Skeletal muscle tissue (tissue), 4 donors: ENCODE measurements around the gene ADAM12. TPM values are rescaled to one million over a fixed set of nuclear protein-coding genes. Genes with fewer than 3 reads are reported as not detected.

ENCODE experiments used
- H3K27ac ChIP-seq: one replicate; pipeline ENCODE4 v1.7.0; 2013; ENCODE audit warnings: mild to moderate bottlenecking, low read depth, low read length, inconsistent platforms
- H3K27me3 ChIP-seq, 3 donors: one replicate each; pipeline ENCODE4 v1.7.0; 2013; ENCODE audit warnings: low read length in 3 of 3; ENCODE audit not compliant: control insufficient read depth in 3 of 3, insufficient read depth in 3 of 3
- H3K36me3 ChIP-seq, 3 donors: one replicate each; pipeline ENCODE4 v1.7.0; 2013; ENCODE audit warnings: low read length in 3 of 3; ENCODE audit not compliant: control insufficient read depth in 3 of 3, insufficient read depth in 3 of 3
- H3K4me1 ChIP-seq, 3 donors: one replicate each; pipeline ENCODE4 v1.7.0; 2013; ENCODE audit warnings: low read length in 3 of 3, mild to moderate bottlenecking in 3 of 3; ENCODE audit not compliant: control insufficient read depth in 3 of 3, insufficient read depth in 3 of 3
- H3K4me3 ChIP-seq, 3 donors: one replicate each; pipeline ENCODE4 v1.7.0; 2013; ENCODE audit warnings: low read length in 3 of 3
- H3K9ac ChIP-seq, 3 donors: one replicate each; pipeline ENCODE4 v1.7.0; 2013; ENCODE audit warnings: low read length in 3 of 3, mild to moderate bottlenecking in 3 of 3, moderate library complexity in 2 of 3, low read depth in 1 of 3
- H3K9me3 ChIP-seq, 3 donors: one replicate each; pipeline ENCODE4 v1.7.0; 2013; ENCODE audit warnings: low read length in 3 of 3; ENCODE audit not compliant: control insufficient read depth in 3 of 3
- total RNA-seq: library from RNA; depleted of rRNA; stranded (reverse); fragments of >200 nt; gene quantifications from one replicate; pipeline ENCODE4 v1.2.3, GENCODE V29; 2014
- donor health status: Osteomylitis.

The ADAM12 gene
- total RNA-seq, 1 donor from 2014 or later, result 13.0 TPM

DNA sequence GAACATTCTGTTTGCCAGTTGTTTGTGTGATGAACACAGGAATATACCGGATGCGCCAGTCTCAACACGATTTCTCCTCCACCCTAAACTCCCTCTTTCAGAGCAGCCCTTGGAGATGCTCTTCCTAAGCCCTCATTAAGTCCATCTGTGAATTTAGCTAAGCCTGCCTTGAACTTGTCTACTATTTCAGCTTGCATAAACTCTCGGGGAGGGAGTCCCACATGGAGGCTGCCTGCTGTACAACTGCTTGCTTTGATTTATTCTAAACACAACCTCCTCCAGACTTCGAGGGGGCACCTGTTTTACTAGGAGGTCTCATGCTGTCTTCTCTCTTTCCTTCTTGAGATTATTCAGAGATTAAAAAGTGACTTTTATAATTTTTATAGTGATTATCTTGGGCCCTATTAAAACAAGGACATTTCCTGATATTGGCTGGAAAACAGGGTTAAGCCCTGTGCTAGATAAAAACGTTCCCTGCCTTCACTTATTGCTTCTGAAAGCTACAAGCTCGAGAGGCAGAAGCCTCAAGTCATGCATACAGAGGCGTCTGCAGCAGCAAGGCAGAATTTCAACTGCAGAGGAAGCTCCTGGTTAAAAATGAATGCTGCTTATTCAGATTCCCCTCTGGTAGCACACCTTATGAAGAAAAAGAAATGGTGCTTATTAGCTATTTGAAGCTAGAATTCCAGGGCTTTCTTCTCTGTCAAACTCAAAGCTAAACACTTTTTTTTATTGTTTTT, 317.6 kb downstream of the ADAM12 start:
- Histone ChIP-seq H3K27me3 (no peaks in the 10 kb centered on the region), H3K4me1 (no peaks in the 10 kb centered on the region), H3K9ac (no peak overlapping the region), H3K36me3 (no peaks in the 10 kb centered on the region), H3K4me3 (no peak overlapping the region), H3K27ac (no peak overlapping the region), H3K9me3 (peaks cover 0 to 2% (median 0%) of the 10 kb centered on the region in 3 donors)

- Histone ChIP-seq H3K36me3 (no peaks in the 10 kb centered on the region), H3K9ac (no peak overlapping the region), H3K4me3 (no peak overlapping the region), H3K9me3 (no peaks in the 10 kb centered on the region), H3K27me3 (peaks cover 0 to 6% (median 0%) of the 10 kb centered on the region in 3 donors), H3K4me1 (peaks cover 0 to 4% (median 0%) of the 10 kb centered on the region in 3 donors), H3K27ac (no peak overlapping the region)
Measured at GRCh38 chr10:126068322-126068721, 320.0 kb downstream of the ADAM12 start.

GRCh38 chr10:126066456-126066855, 321.8 kb downstream of the ADAM12 start:
- no peaks in the 10 kb centered on the region for H3K9me3 ChIP-seq
- H3K4me1 ChIP-seq, result peaks cover 6 to 11% (median 8%) of the 10 kb centered on the region in 3 donors
- peaks cover 0 to 6% (median 0%) of the 10 kb centered on the region in 3 donors for H3K27me3 ChIP-seq
- no peak overlapping the region for H3K9ac ChIP-seq
- no peak overlapping the region for H3K4me3 ChIP-seq
- H3K36me3 ChIP-seq, result no peaks in the 10 kb centered on the region
- no peak overlapping the region for H3K27ac ChIP-seq

DNA sequence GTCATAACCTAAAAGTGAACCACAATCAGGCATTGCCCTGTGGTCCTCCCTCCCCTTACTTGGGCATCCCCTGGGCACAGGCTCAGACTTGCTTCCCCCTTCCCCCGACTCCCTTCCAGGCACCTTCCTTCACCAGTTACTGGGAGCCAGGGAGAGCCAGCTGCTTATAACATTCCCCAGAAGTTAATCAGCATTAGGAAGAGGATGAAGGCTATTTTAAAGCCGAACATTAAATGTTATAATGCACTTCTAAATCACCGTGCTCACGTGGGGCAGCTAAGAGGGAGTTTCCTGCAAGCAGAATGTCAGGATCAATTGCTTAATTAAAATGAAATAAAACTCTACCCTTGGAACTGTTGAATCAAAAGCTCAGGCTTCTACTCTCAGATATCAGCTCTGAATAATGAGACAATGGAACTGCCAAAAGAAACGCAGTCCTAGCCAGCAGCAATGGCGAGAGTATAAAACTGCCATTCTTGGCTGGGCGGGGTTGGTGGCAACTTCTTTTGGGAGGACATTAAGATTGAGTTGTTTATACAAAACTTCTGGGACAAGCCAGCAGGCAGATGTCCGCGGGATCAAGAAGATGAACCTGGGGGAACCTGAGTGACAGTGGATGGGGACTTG, 322.4 kb downstream of the ADAM12 start:
- H3K9ac ChIP-seq, result no peak overlapping the region
- no peaks in the 10 kb centered on the region for H3K9me3 ChIP-seq
- H3K4me1 ChIP-seq, result peaks cover 6 to 11% (median 8%) of the 10 kb centered on the region in 3 donors
- H3K27ac ChIP-seq, result no peak overlapping the region
- peaks cover 0 to 6% (median 0%) of the 10 kb centered on the region in 3 donors for H3K27me3 ChIP-seq
- H3K36me3 ChIP-seq, result no peaks in the 10 kb centered on the region
- H3K4me3 ChIP-seq, result no peak overlapping the region

DNA sequence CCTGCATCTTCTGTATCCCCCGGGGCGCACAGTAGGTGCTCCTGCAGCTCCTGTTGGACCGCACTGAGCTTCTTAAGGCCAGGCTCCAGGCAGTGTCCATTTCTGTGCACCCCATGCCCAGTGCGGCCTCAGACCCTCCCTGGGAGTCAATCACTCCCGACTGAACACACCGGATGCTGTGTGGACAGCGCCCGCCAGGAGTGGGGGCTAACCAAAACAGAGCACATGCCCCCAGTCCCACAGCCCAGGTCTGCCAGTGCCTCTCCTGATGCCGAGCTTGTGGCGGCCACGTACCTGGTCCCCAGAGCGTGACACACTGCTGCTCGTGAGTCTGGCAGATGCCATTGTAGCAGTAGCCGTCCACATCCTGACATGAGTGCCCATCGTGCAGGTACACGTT, 323.8 kb downstream of the ADAM12 start:
- Histone ChIP-seq H3K9ac (no peak overlapping the region), H3K27me3 (peaks cover 0 to 6% (median 0%) of the 10 kb centered on the region in 3 donors), H3K9me3 (no peaks in the 10 kb centered on the region), H3K4me1 (peaks cover 6 to 13% (median 8%) of the 10 kb centered on the region in 3 donors), H3K27ac (no peak overlapping the region), H3K4me3 (no peak overlapping the region), H3K36me3 (no peaks in the 10 kb centered on the region)

DNA sequence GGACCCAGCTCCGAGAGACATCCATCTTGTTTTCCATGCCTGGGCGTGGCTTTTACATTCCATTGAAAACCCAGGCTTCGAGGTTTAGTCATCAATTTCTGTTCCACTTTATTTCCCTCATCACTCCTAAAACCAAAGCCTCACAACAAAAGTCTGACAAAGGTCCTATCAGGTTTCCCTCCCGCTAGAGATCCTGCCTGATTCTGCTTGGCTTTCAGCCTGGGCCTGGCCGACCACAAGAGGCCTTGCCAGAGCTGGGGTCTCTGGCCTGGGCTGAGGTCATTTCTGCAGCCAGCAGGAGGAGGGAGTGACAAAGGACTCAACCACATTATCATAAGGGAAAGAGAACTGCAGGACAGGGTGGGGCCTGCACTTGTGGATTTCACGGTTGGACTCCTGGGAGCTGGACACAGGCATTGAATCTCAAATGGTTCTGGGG, 324.9 kb downstream of the ADAM12 start:
- H3K27me3 ChIP-seq, result peaks cover 0 to 6% (median 0%) of the 10 kb centered on the region in 3 donors
- peak overlapping the region; percentile 86 for H3K27ac ChIP-seq
- H3K4me1 ChIP-seq, result peaks cover 6 to 13% (median 8%) of the 10 kb centered on the region in 3 donors
- no peak overlapping the region for H3K9ac ChIP-seq
- H3K36me3 ChIP-seq, result no peaks in the 10 kb centered on the region
- H3K4me3 ChIP-seq, result no peak overlapping the region
- H3K9me3 ChIP-seq, result no peaks in the 10 kb centered on the region

DNA sequence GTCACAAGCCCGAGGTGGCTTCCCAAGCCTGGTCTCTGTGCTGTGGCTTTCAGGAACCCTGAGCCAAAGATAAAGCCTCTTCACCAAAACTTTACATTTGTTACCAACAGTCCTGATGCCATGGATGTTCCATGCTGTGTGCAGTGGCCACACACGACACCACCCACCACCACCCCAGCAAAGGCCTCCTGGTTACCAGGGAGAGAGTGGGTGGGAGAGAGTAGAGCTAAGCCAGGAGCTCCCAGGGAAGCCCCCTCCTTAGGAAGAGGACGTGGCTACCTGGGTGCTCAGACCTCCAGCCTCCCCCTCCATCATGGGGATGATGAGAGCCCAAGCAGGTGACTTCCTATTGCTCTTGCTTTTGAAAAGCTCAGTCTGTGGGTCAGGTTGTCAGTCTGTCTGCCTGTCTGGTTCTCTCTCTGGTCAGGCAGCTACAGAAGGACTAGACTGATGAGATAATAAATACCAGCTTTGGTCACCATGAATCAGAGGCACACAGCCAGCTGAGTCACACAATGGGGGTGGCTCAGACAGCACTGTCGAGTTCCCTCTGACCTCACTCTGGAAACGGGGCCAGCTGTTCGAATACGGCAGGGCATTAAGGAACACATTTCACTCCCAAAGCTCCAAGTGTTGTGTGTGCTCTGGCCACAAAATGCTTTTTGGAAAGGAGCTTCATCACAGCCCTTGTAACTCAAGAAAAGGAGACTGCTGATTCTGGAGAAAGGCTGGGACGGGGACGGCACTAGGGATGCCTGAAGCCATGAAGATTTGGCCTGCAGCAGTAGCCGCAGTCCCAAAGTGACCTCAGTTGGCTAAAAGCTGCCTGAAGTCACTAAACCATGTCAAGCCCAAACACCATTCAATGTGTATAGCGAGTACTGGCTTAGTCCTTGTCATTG, 325.9 kb downstream of the ADAM12 start:
- Histone ChIP-seq H3K27me3 (peaks cover 0 to 8% (median 0%) of the 10 kb centered on the region in 3 donors), H3K27ac (peak overlapping the region; percentile 86), H3K9ac (peak overlapping the region in 1 of 3 donors; percentile 53), H3K4me1 (peaks cover 6 to 13% (median 8%) of the 10 kb centered on the region in 3 donors), H3K9me3 (no peaks in the 10 kb centered on the region), H3K4me3 (no peak overlapping the region), H3K36me3 (no peaks in the 10 kb centered on the region)

DNA sequence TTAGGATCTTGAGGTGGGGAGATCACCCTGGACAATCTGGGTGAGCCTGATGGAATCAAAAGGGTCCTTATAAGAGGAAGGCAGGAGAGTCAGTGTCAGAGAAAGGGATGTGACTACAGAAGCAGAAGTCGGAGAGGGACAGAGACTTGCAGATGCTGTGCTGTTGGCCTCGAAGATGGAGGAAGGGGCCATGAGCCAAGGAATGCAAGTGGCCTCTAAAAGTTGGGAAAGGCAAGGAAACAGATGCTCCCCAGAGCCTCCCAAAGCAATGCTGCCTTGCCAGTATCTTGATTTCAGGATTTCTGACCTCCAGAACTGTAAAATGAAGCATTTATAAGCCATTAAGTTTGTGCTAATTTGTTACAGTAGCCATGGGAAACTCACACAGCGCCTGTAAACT, 326.8 kb downstream of the ADAM12 start:
- no peaks in the 10 kb centered on the region for H3K9me3 ChIP-seq
- no peaks in the 10 kb centered on the region for H3K36me3 ChIP-seq
- peaks cover 6 to 13% (median 8%) of the 10 kb centered on the region in 3 donors for H3K4me1 ChIP-seq
- peak overlapping the region; percentile 86 for H3K27ac ChIP-seq
- H3K9ac ChIP-seq, result no peak overlapping the region
- peaks cover 0 to 8% (median 0%) of the 10 kb centered on the region in 3 donors for H3K27me3 ChIP-seq
- no peak overlapping the region for H3K4me3 ChIP-seq

GRCh38 chr10:126060261-126060931, 327.9 kb downstream of the ADAM12 start:
- Histone ChIP-seq H3K27ac (peak overlapping the region; percentile 86), H3K36me3 (no peaks in the 10 kb centered on the region), H3K4me3 (peak overlapping the region in 1 of 3 donors; percentile 22), H3K9me3 (no peaks in the 10 kb centered on the region), H3K9ac (no peak overlapping the region), H3K4me1 (peaks cover 6 to 13% (median 8%) of the 10 kb centered on the region in 3 donors), H3K27me3 (peaks cover 0 to 8% (median 0%) of the 10 kb centered on the region in 3 donors)
